Measurements from ENCODE around the gene CEP164. TPM values are rescaled to one million over a fixed set of nuclear protein-coding genes. Genes with fewer than 3 reads are reported as not detected.

Gene CEP164
- total RNA-seq, 1 experiment from 2014 or later, result 22.2 TPM

DNA sequence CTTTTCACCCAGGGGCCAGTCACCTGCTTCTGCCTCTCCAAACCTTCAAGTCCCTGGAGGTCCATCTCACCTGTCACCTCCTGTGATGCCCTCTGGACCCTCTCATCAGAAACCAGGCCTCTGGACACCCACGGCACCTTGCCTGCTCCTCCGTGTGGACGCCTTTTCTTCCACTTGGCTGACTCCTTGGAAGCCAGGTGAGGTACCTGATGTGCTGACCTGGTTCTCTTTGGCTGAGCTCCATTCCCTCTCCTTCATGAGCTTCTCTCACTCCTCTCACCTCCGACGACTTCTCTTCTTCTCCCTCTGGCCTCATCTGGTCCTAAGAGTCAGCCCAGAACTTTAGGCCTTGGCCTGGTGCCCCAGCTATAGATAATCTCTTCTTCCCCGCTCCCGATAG is 99.3 kb downstream of the CEP164 start:
- no peak for DNase-seq (ENCODE audit: low read depth, low spot score)
- Histone ChIP-seq H3K4me1 (ENCODE audit: control insufficient read depth in 1 of 2, insufficient read depth in 2 of 2, low read length in 2 of 2) (no peaks in the 10 kb centered on the region), H3K4me3 (replicated peaks in 1 of 2; ENCODE audit: low read depth in 1 of 2, low read length in 2 of 2) (no peak overlapping the region), H3K9me3 (ENCODE audit: control insufficient read depth in 1 of 2, insufficient read depth in 1 of 2, low read depth in 1 of 2, low read length in 2 of 2) (no peaks in the 10 kb centered on the region), H3K9me2 (ENCODE audit: insufficient read depth) (no peaks in the 10 kb centered on the region), H3K27me3 (ENCODE audit: insufficient read depth, low read length) (no peaks in the 10 kb centered on the region), H3K4me2 (ENCODE audit: low read length) (no peak overlapping the region), H4K20me1 (ENCODE audit: insufficient read depth) (no peaks in the 10 kb centered on the region), H3K79me2 (ENCODE audit: insufficient read depth, low read length) (no peaks in the 10 kb centered on the region), H3K36me3 (ENCODE audit: control insufficient read depth in 1 of 2, insufficient read depth in 2 of 2, low read length in 2 of 2) (no peaks in the 10 kb centered on the region), H3K27ac (ENCODE audit: low read depth, low read length) (no peak overlapping the region), H3K9ac (ENCODE audit: low read length) (no peak overlapping the region), H2AFZ (ENCODE audit: low read depth, low read length, poor library complexity, severe bottlenecking) (no peak overlapping the region)
- ChIA-PET POLR2A (no interaction called here), RAD21 (ENCODE audit: low non-redundant PET in 1 of 2, low total read pairs in 2 of 2, uncharacterized antibody in 2 of 2, unreplicated experiment in 2 of 2) (interaction anchor here (0.7 to 2.2 kb wide), 5 partner anchors 193 to 392 kb away, joined by 3 to 16 read pairs (median 4); no protein-coding TSS in a partner anchor), CTCF (interaction anchor here (0.6 to 4.9 kb wide), 11 partner anchors 10 to 626 kb away, joined by 3 to 87 read pairs (median 5); no protein-coding TSS in a partner anchor)
- intact Hi-C loops (cut with micrococcal nuclease), result loop anchor here (1.0 to 10.0 kb wide), 3 partner anchors 382 to 518 kb away; no protein-coding TSS in a partner anchor
- BruUV-seq (replicated peaks), result no TSS peak
- TF ChIP-seq SP1 (IDR thresholded peaks at IDR 0.05; ENCODE audit: low read depth) (no peak), POLR2A (IDR thresholded peaks at IDR 0.05; ENCODE audit: borderline replicate concordance, extremely low read depth, insufficient read depth, insufficient read length) (no peak)
- TF ChIP-seq, protein P1, sequence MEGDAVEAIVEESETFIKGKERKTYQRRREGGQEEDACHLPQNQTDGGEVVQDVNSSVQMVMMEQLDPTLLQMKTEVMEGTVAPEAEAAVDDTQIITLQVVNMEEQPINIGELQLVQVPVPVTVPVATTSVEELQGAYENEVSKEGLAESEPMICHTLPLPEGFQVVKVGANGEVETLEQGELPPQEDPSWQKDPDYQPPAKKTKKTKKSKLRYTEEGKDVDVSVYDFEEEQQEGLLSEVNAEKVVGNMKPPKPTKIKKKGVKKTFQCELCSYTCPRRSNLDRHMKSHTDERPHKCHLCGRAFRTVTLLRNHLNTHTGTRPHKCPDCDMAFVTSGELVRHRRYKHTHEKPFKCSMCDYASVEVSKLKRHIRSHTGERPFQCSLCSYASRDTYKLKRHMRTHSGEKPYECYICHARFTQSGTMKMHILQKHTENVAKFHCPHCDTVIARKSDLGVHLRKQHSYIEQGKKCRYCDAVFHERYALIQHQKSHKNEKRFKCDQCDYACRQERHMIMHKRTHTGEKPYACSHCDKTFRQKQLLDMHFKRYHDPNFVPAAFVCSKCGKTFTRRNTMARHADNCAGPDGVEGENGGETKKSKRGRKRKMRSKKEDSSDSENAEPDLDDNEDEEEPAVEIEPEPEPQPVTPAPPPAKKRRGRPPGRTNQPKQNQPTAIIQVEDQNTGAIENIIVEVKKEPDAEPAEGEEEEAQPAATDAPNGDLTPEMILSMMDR (IDR thresholded peaks at IDR 0.05 in 2 of 3, conservative IDR thresholded peaks at IDR 0.05 in 1 of 3; ENCODE audit: borderline replicate concordance in 1 of 3, insufficient read depth in 1 of 3, low read depth in 2 of 3, low read length in 2 of 3), result no peak
- TF ChIP-seq, protein P2, sequence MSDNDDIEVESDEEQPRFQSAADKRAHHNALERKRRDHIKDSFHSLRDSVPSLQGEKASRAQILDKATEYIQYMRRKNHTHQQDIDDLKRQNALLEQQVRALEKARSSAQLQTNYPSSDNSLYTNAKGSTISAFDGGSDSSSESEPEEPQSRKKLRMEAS (IDR thresholded peaks at IDR 0.05), result no peak
- ATAC-seq, result no peak

DNA sequence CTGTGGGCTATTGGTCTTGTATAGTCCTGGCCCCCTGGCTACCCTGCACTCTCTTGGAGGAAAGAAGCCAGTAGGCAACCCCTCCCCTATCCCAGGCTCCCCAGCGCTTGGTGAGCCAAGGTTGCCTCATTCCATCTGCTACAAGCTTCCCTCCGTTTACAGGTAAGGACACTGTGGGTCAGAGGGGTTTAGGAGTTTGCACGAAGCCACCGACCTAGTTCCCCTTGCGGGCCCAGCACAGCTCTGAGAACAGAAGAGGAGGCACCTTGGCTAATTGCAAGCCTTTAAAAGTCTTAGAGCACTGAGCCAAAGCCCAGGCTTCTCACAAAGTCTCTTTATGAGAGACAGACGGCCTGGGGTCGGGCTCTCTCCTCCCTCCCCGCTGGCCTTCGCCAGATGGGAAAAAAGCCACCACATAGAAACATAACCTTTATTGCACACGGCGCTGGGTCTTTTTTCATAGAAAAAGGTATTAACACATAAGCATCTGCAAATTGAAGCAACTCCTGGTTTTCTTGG is 99.8 kb downstream of the CEP164 start:
- CTCF ChIA-PET, result interaction anchor here (1.0 to 4.9 kb wide), 6 partner anchors 11 to 519 kb away, joined by 3 to 87 read pairs (median 10); no protein-coding TSS in a partner anchor
- Histone ChIP-seq H3K79me2 (ENCODE audit: insufficient read depth, low read length) (no peaks in the 10 kb centered on the region), H4K20me1 (ENCODE audit: insufficient read depth) (no peaks in the 10 kb centered on the region), H3K9me2 (ENCODE audit: insufficient read depth) (no peaks in the 10 kb centered on the region), H3K27me3 (ENCODE audit: insufficient read depth, low read length) (peaks cover 4% of the 10 kb centered on the region; the same call in 1 of the 2 replicates), H3K9ac (ENCODE audit: low read length) (no peak overlapping the region), H2AFZ (ENCODE audit: low read depth, low read length, poor library complexity, severe bottlenecking) (no peak overlapping the region), H3K4me2 (ENCODE audit: low read length) (no peak overlapping the region), H3K36me3 (ENCODE audit: control insufficient read depth in 1 of 2, insufficient read depth in 2 of 2, low read length in 2 of 2) (no peaks in the 10 kb centered on the region), H3K9me3 (ENCODE audit: control insufficient read depth in 1 of 2, insufficient read depth in 1 of 2, low read depth in 1 of 2, low read length in 2 of 2) (no peaks in the 10 kb centered on the region), H3K27ac (ENCODE audit: low read depth, low read length) (no peak overlapping the region), H3K4me3 (replicated peaks in 1 of 2; ENCODE audit: low read depth in 1 of 2, low read length in 2 of 2) (no peak overlapping the region), H3K4me1 (ENCODE audit: control insufficient read depth in 1 of 2, insufficient read depth in 2 of 2, low read length in 2 of 2) (no peaks in the 10 kb centered on the region)
- no TSS peak for BruUV-seq (replicated peaks)
- intact Hi-C loops (cut with micrococcal nuclease), result loop anchor here (2.0 to 10.0 kb wide), 2 partner anchors 381 to 517 kb away; no protein-coding TSS in a partner anchor
- RAD21 ChIA-PET (ENCODE audit: low non-redundant PET in 1 of 2, low total read pairs in 2 of 2, uncharacterized antibody in 2 of 2, unreplicated experiment in 2 of 2), result interaction anchor here in 1 of 2 experiments (0.8 to 2.2 kb wide), 2 partner anchors 68 to 382 kb away, joined by 6 to 16 read pairs; no protein-coding TSS in a partner anchor
- DNase-seq (ENCODE audit: low read depth, low spot score) (no peak), ATAC-seq (no peak)
- POLR2A ChIA-PET, result no interaction called here
- TF ChIP-seq ZFX (IDR thresholded peaks at IDR 0.05), result no peak
- no peak for TF ChIP-seq EZH2 (IDR thresholded peaks at IDR 0.05)
